Measurements from ENCODE around the gene CEP83. TPM values are rescaled to one million over a fixed set of nuclear protein-coding genes. Genes with fewer than 3 reads are reported as not detected.

Gene CEP83
- polyA plus RNA-seq, 1 donor (not counting 4 experiments of a cell fraction or from before 2014, with no cell fraction given): 9.5 TPM

GRCh38 chr12:94421868-94422740, 37.6 kb downstream of the CEP83 start:
- Histone ChIP-seq H3K27ac (ENCODE audit: control insufficient read depth, insufficient read depth, low read length) (no peak overlapping the region), H3K4me2 (ENCODE audit: control insufficient read depth, extremely low read depth, insufficient read depth, low read depth, low read length) (no peak overlapping the region), H3K9me3 (ENCODE audit: control insufficient read depth, low read depth, low read length) (peaks cover 14% of the 10 kb centered on the region), H3K4me3 (ENCODE audit: control insufficient read depth in 2 of 3, extremely low read depth in 1 of 3, insufficient read depth in 2 of 3, low read depth in 1 of 3, low read length in 3 of 3) (no peak overlapping the region), H3K27me3 (ENCODE audit: control insufficient read depth, extremely low read depth, insufficient read depth, low read length) (no peaks in the 10 kb centered on the region), H3K9ac (ENCODE audit: control insufficient read depth, extremely low read depth, insufficient read depth, low read length) (no peak overlapping the region), H3K4me1 (ENCODE audit: control insufficient read depth, extremely low read depth, insufficient read depth, low read length) (no peaks in the 10 kb centered on the region), H4K20me1 (ENCODE audit: control insufficient read depth, extremely low read depth, insufficient read depth, low read length) (no peaks in the 10 kb centered on the region), H3K79me2 (ENCODE audit: control insufficient read depth, insufficient read depth, low read length) (no peaks in the 10 kb centered on the region), H3K36me3 (ENCODE audit: control insufficient read depth in 2 of 2, extremely low read depth in 1 of 2, insufficient read depth in 2 of 2, low read length in 2 of 2) (peaks cover 0 to 1% of the 10 kb centered on the region in 2 experiments), H3K9me1 (ENCODE audit: control insufficient read depth, extremely low read depth, insufficient read depth, low read length) (no peaks in the 10 kb centered on the region), H2AFZ (ENCODE audit: control insufficient read depth, low read length) (no peak overlapping the region)
- dilution Hi-C loops (cut with MboI; ENCODE audit: extremely low pct_ligation_motif_present, low sequenced_read_pairs): no loop called here
- DNase-seq (ENCODE audit: low read depth, low spot score) (no peak), FAIRE-seq (no peak)
- TF ChIP-seq EZH2 (IDR thresholded peaks at IDR 0.05; ENCODE audit: low read length): no peak
- no peak for TF ChIP-seq CTCF (optimal IDR thresholded peaks at IDR 0.05 in 1 of 3, IDR thresholded peaks at IDR 0.05 in 1 of 3, conservative IDR thresholded peaks at IDR 0.05 in 1 of 3; ENCODE audit: extremely low read depth in 1 of 3, insufficient read depth in 2 of 3, low read length in 3 of 3)

- Histone ChIP-seq H3K9me3 (ENCODE audit: control insufficient read depth, low read depth, low read length) (peaks cover 14% of the 10 kb centered on the region), H3K79me2 (ENCODE audit: control insufficient read depth, insufficient read depth, low read length) (no peaks in the 10 kb centered on the region)
- no peak for FAIRE-seq
Measured at GRCh38 chr12:94418517-94418916, 41.1 kb downstream of the CEP83 start.

More at GRCh38 chr12:94418517-94418916, 41.1 kb downstream of the CEP83 start:
- no peaks in the 10 kb centered on the region for H3K27me3 ChIP-seq (ENCODE audit: control insufficient read depth, extremely low read depth, insufficient read depth, low read length)
- H3K27ac ChIP-seq (ENCODE audit: control insufficient read depth, insufficient read depth, low read length): no peak overlapping the region
- no peak for DNase-seq (ENCODE audit: low read depth, low spot score)
- no peak overlapping the region for H3K9ac ChIP-seq (ENCODE audit: control insufficient read depth, extremely low read depth, insufficient read depth, low read length)
- no peak overlapping the region for H2AFZ ChIP-seq (ENCODE audit: control insufficient read depth, low read length)
- no peaks in the 10 kb centered on the region for H3K4me1 ChIP-seq (ENCODE audit: control insufficient read depth, extremely low read depth, insufficient read depth, low read length)
- dilution Hi-C loops (cut with MboI; ENCODE audit: extremely low pct_ligation_motif_present, low sequenced_read_pairs): no loop called here
- no peaks in the 10 kb centered on the region for H3K9me1 ChIP-seq (ENCODE audit: control insufficient read depth, extremely low read depth, insufficient read depth, low read length)
- no peak overlapping the region for H3K4me3 ChIP-seq (ENCODE audit: control insufficient read depth in 2 of 3, extremely low read depth in 1 of 3, insufficient read depth in 2 of 3, low read depth in 1 of 3, low read length in 3 of 3)
- no peaks in the 10 kb centered on the region for H3K36me3 ChIP-seq (ENCODE audit: control insufficient read depth in 2 of 2, extremely low read depth in 1 of 2, insufficient read depth in 2 of 2, low read length in 2 of 2)
- TF ChIP-seq CTCF (optimal IDR thresholded peaks at IDR 0.05 in 1 of 3, IDR thresholded peaks at IDR 0.05 in 1 of 3, conservative IDR thresholded peaks at IDR 0.05 in 1 of 3; ENCODE audit: extremely low read depth in 1 of 3, insufficient read depth in 2 of 3, low read length in 3 of 3) (no peak), EZH2 (IDR thresholded peaks at IDR 0.05; ENCODE audit: low read length) (no peak)
- H3K4me2 ChIP-seq (ENCODE audit: control insufficient read depth, extremely low read depth, insufficient read depth, low read depth, low read length): no peak overlapping the region
- no peaks in the 10 kb centered on the region for H4K20me1 ChIP-seq (ENCODE audit: control insufficient read depth, extremely low read depth, insufficient read depth, low read length)
